ENCODE measurements around the gene ISL2. TPM values are rescaled to one million over a fixed set of nuclear protein-coding genes. Genes with fewer than 3 reads are reported as not detected.

ISL2 gene
- total and polyA plus RNA-seq, 2 of the 13 experiments (the other 11 are each of a cell fraction or from before 2014, with no cell fraction given), result 4.3 to 5.1 TPM

GRCh38 chr15:76333720-76334437, 2.7 kb upstream of the ISL2 start (continued):
- no peak for TF ChIP-seq ZNF512 (CRISPR knock-in tag; IDR thresholded peaks at IDR 0.05)
- TF ChIP-seq FOXO1 (CRISPR knock-in tag; IDR thresholded peaks at IDR 0.05), result 0 out of 2 replicates have a peak, but pooled peaks have one; percentile 15
- no peak for TF ChIP-seq ZNF142 (CRISPR knock-in tag; IDR thresholded peaks at IDR 0.05)
- TF ChIP-seq ATF2 (CRISPR knock-in tag; IDR thresholded peaks at IDR 0.05), result peak; percentile 70; the same call in 1 of the 2 replicates
- no peak for TF ChIP-seq GTF3A (CRISPR knock-in tag; conservative IDR thresholded peaks at IDR 0.05)
- TF ChIP-seq BCL6 (CRISPR knock-in tag; IDR thresholded peaks at IDR 0.05), result peak; percentile 10; the same call in 1 of the 2 replicates
- peak; percentile 51; the same call in 1 of the 2 replicates for TF ChIP-seq KMT2A (CRISPR knock-in tag; IDR thresholded peaks at IDR 0.05)
- TF ChIP-seq ESRRA (CRISPR knock-in tag; IDR thresholded peaks at IDR 0.05; ENCODE audit: low read depth), result peak; percentile 59; the same call in 1 of the 2 replicates
- no peak for TF ChIP-seq ZBTB44 (CRISPR knock-in tag; IDR thresholded peaks at IDR 0.05)
- no peak for TF ChIP-seq FIP1L1 (IDR thresholded peaks at IDR 0.05; ENCODE audit: borderline replicate concordance, insufficient read depth, low read depth, low read length)
- TF ChIP-seq FOXK1 (CRISPR knock-in tag; IDR thresholded peaks at IDR 0.05; ENCODE audit: borderline replicate concordance, low read depth), result no peak
- no peak for TF ChIP-seq TERF1 (CRISPR knock-in tag; IDR thresholded peaks at IDR 0.05)
- no peak for TF ChIP-seq ZNF382 (CRISPR knock-in tag; IDR thresholded peaks at IDR 0.05; ENCODE audit: borderline replicate concordance)
- TF ChIP-seq ZNF20 (CRISPR knock-in tag; IDR thresholded peaks at IDR 0.05), result no peak
- TF ChIP-seq CEBPG (CRISPR knock-in tag; IDR thresholded peaks at IDR 0.05), result peak; percentile 37; the same call in 1 of the 2 replicates
